ENCODE data around the gene NT5C3A.

- TF ChIP-seq CTCF (IDR thresholded peaks at IDR 0.05 in 4 of 5, conservative IDR thresholded peaks at IDR 0.05 in 1 of 5) (no peak), POLR2A (IDR thresholded peaks at IDR 0.05) (no peak)
Observed at GRCh38 chr7:33076737-33077136, 14.2 kb upstream of the NT5C3A start.

Data from gastrocnemius medialis (tissue), 4 donors.